Muscle of arm (tissue), 12 donors: ENCODE data around the gene WWOX. TPM values are rescaled to one million over a fixed set of nuclear protein-coding genes. Genes with fewer than 3 reads are reported as not detected.

ENCODE experiments used
- DNase-seq: peaks from one replicate; pipeline ENCODE4 v3.0.0-alpha.2; 2013
- polyA plus RNA-seq, 12 donors: library from polyadenylated mRNA; unstranded; fragments of 120-200 nt; gene quantifications; one replicate each; pipeline ENCODE4 v1.2.1, GENCODE V29; 2013; ENCODE audit not compliant: insufficient read length in 12 of 12

The WWOX gene
- polyA plus RNA-seq, 12 donors, result 7.4 to 17.2 (median 10.9) TPM; not detected in 2

GRCh38 chr16:78461496-78462287, 362.2 kb downstream of the WWOX start:
- DNase-seq, result no peak

- DNase-seq, result no peak
Measured at GRCh38 chr16:78462288-78463208, 363.1 kb downstream of the WWOX start.

- DNase-seq, result no peak
Measured at GRCh38 chr16:78463591-78463990, 364.1 kb downstream of the WWOX start.

GRCh38 chr16:78464833-78465232, 365.4 kb downstream of the WWOX start:
- DNase-seq, result no peak

GRCh38 chr16:78465730-78466129, 366.3 kb downstream of the WWOX start:
- DNase-seq, result no peak

- no peak for DNase-seq
Measured at GRCh38 chr16:78469787-78470186, 370.3 kb downstream of the WWOX start.

GRCh38 chr16:78473031-78473699, 373.7 kb downstream of the WWOX start:
- no peak for DNase-seq

GRCh38 chr16:78474762-78475161, 375.3 kb downstream of the WWOX start:
- no peak for DNase-seq

GRCh38 chr16:78476615-78477014, 377.2 kb downstream of the WWOX start:
- DNase-seq, result no peak

GRCh38 chr16:78478267-78478861, 378.9 kb downstream of the WWOX start:
- no peak for DNase-seq

GRCh38 chr16:78479723-78480122, 380.3 kb downstream of the WWOX start:
- DNase-seq, result no peak

- DNase-seq, result no peak
Measured at GRCh38 chr16:78480588-78480987, 381.1 kb downstream of the WWOX start.

- no peak for DNase-seq
Measured at GRCh38 chr16:78483124-78483992, 383.9 kb downstream of the WWOX start.

- no peak for DNase-seq
Measured at GRCh38 chr16:78484509-78485058, 385.1 kb downstream of the WWOX start.

GRCh38 chr16:78485188-78485916, 385.9 kb downstream of the WWOX start:
- DNase-seq, result no peak

- no peak for DNase-seq
Measured at GRCh38 chr16:78485917-78486257, 386.4 kb downstream of the WWOX start.

GRCh38 chr16:78487471-78487870, 388.0 kb downstream of the WWOX start:
- DNase-seq, result no peak

- DNase-seq, result no peak
Measured at GRCh38 chr16:78489072-78489471, 389.6 kb downstream of the WWOX start.

GRCh38 chr16:78489631-78490030, 390.2 kb downstream of the WWOX start:
- no peak for DNase-seq

- no peak for DNase-seq
Measured at GRCh38 chr16:78490431-78490830, 391.0 kb downstream of the WWOX start.
